ENCODE measurements around the gene CXCR2. TPM values are rescaled to one million over a fixed set of nuclear protein-coding genes. Genes with fewer than 3 reads are reported as not detected.
"Not testable (repeated sequence)": the region's sequence is repeated elsewhere in the genome, so short reads cannot be mapped to it uniquely, and the experiment has no call there.

CXCR2 gene
- polyA plus RNA-seq, 1 donor from 2014 or later: 0.40 TPM

DNA sequence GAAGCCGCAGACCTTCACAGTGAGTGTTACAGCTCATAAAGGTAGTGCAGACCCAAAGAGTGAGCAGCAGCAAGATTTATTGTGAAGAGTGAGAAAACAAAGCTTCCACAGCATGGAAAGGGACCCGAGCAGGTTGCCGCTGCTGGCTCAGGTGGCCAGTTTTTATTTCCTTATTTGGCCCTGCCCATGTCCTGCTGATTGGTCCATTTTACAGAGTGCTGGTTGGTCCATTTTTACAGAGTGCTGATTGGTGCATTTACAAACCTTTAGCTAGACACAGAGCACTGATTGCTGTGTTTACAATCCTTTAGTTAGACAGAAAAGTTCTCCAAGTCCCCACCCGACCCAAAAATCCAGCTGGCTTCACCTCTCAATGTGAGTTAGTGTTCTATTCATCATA, 4.0 kb upstream of the CXCR2 start:
- H3K4me3 Mint-ChIP-seq, H3K27me3 Mint-ChIP-seq, H3K36me3 Mint-ChIP-seq, H3K27ac Mint-ChIP-seq, H3K4me1 Mint-ChIP-seq: not testable (repeated sequence)
- H3K9me3 Mint-ChIP-seq: peaks cover 4 to 20% (median 10%) of the 10 kb centered on the region in 3 donors

DNA sequence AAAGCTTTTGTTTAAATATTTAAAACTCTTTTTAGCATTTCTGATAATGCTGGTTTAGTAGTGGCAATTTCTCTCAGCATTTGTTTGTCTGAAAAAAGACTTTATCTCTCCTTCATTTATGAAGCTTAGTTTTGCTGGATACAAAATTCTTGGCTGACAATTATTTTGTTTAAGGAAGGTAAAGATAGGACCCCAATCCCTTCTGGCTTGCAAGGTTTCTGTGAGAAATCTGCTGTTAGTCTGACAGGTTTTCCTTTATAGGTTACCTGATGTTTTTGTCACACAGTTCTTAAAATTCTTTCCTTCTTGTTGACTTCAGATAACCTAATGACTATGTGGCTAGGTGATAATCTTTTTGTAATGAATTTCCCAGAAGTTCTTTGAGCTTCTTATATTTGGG, 3.5 kb upstream of the CXCR2 start:
- H3K9me3 Mint-ChIP-seq: peaks cover 4 to 20% (median 10%) of the 10 kb centered on the region in 3 donors
- H3K4me3 Mint-ChIP-seq, H3K27me3 Mint-ChIP-seq, H3K4me1 Mint-ChIP-seq, H3K27ac Mint-ChIP-seq, H3K36me3 Mint-ChIP-seq: not testable (repeated sequence)

- no peak overlapping the region for H3K27ac Mint-ChIP-seq
- peaks cover 0 to 3% (median 0%) of the 10 kb centered on the region in 3 donors for H3K4me1 Mint-ChIP-seq
- peaks cover 11% of the 10 kb centered on the region for H3K27me3 Mint-ChIP-seq
- H3K9me3 Mint-ChIP-seq: peaks cover 4 to 15% (median 10%) of the 10 kb centered on the region in 3 donors
- peaks cover 1% of the 10 kb centered on the region for H3K36me3 Mint-ChIP-seq
- H3K4me3 Mint-ChIP-seq: peak overlapping the region in 1 of 4 donors; percentile 49
Measured at GRCh38 chr2:218123986-218124385, 1.8 kb upstream of the CXCR2 start.

- H3K27ac Mint-ChIP-seq: no peak overlapping the region
- H3K4me1 Mint-ChIP-seq: peaks cover 0 to 3% (median 0%) of the 10 kb centered on the region in 3 donors
- H3K4me3 Mint-ChIP-seq: no peak overlapping the region
- H3K27me3 Mint-ChIP-seq: peaks cover 18% of the 10 kb centered on the region
- peaks cover 4 to 15% (median 10%) of the 10 kb centered on the region in 3 donors for H3K9me3 Mint-ChIP-seq
- H3K36me3 Mint-ChIP-seq: peaks cover 1% of the 10 kb centered on the region
Measured at GRCh38 chr2:218125095-218125494, 733 bp upstream of the CXCR2 start.

- Mint-ChIP-seq H3K4me1 (peaks cover 0 to 3% (median 0%) of the 10 kb centered on the region in 3 donors), H3K9me3 (peaks cover 0 to 4% (median 0%) of the 10 kb centered on the region in 3 donors), H3K4me3 (no peak overlapping the region), H3K36me3 (peaks cover 3% of the 10 kb centered on the region), H3K27me3 (peaks cover 18% of the 10 kb centered on the region), H3K27ac (no peak overlapping the region)
Measured at GRCh38 chr2:218127929-218128455, 2.2 kb downstream of the CXCR2 start.

GRCh38 chr2:218128781-218129457, 3.1 kb downstream of the CXCR2 start:
- peak overlapping the region in 1 of 3 donors; percentile 78 for H3K27ac Mint-ChIP-seq
- H3K4me1 Mint-ChIP-seq: peaks cover 0 to 3% (median 0%) of the 10 kb centered on the region in 3 donors
- H3K27me3 Mint-ChIP-seq: peaks cover 18% of the 10 kb centered on the region
- H3K9me3 Mint-ChIP-seq: peaks cover 0 to 3% (median 0%) of the 10 kb centered on the region in 3 donors
- H3K36me3 Mint-ChIP-seq: peaks cover 3% of the 10 kb centered on the region
- H3K4me3 Mint-ChIP-seq: no peak overlapping the region

- Mint-ChIP-seq H3K27ac (no peak overlapping the region), H3K4me1 (peaks cover 0 to 3% (median 0%) of the 10 kb centered on the region in 3 donors), H3K27me3 (peaks cover 18% of the 10 kb centered on the region), H3K4me3 (no peak overlapping the region), H3K9me3 (peaks cover 0 to 3% (median 0%) of the 10 kb centered on the region in 3 donors), H3K36me3 (peaks cover 3% of the 10 kb centered on the region)
Measured at GRCh38 chr2:218129458-218130135, 3.8 kb downstream of the CXCR2 start.

DNA sequence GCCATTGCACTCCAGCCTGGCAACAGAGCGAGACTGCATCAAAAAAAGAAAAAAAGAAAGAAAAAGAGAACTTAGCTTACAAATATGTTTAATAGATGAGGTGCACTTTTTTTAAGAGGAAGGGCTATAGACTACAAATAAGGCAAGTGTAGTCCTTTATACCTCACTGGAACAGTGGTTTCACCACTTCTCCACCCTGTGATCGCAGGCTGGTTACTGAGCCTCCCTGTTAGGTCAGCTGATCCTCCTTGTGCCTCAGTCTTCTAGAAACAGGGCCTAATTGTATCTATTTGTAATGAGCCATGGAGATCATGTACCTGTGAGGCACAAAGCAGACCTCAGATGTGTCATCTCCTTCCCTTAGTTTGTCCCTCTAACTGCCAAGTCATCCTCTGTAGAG, 4.5 kb downstream of the CXCR2 start:
- H3K27me3 Mint-ChIP-seq: peaks cover 15% of the 10 kb centered on the region
- H3K27ac Mint-ChIP-seq: no peak overlapping the region
- H3K4me3 Mint-ChIP-seq: no peak overlapping the region
- H3K9me3 Mint-ChIP-seq: peaks cover 0 to 3% (median 0%) of the 10 kb centered on the region in 3 donors
- peaks cover 3% of the 10 kb centered on the region for H3K36me3 Mint-ChIP-seq
- peaks cover 0 to 3% (median 0%) of the 10 kb centered on the region in 3 donors for H3K4me1 Mint-ChIP-seq

GRCh38 chr2:218130822-218131221, 5.0 kb downstream of the CXCR2 start:
- H3K4me3 Mint-ChIP-seq: peak overlapping the region in 1 of 4 donors; percentile 2
- no peak overlapping the region for H3K27ac Mint-ChIP-seq

DNA sequence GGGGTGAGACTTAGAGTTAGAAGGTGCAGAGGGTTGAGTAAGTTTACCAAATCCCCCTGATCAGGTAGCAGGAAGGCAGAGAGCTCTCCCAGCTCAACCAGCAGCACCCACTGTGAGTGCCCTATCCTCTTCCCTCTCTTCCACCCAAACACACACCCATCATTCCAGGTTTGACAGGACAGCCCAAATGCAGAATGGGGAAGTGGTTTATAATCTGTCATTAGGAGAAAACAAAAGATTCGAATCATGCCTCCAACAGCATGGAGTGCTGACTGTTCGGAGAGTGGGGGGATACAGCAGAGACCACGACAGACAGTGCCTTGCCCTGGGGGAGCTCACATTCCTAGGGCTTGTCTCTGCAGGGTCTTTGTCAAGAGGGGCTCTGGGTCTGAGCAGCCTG, 11.7 kb downstream of the CXCR2 start:
- Mint-ChIP-seq H3K36me3 (peaks cover 2% of the 10 kb centered on the region), H3K9me3 (no peaks in the 10 kb centered on the region), H3K4me3 (no peak overlapping the region), H3K4me1 (peaks cover 0 to 9% (median 0%) of the 10 kb centered on the region in 3 donors), H3K27ac (no peak overlapping the region), H3K27me3 (peaks cover 32% of the 10 kb centered on the region)

More at GRCh38 chr2:218130822-218131221, 5.0 kb downstream of the CXCR2 start:
- peaks cover 0 to 2% (median 0%) of the 10 kb centered on the region in 3 donors for H3K9me3 Mint-ChIP-seq
- H3K4me1 Mint-ChIP-seq: no peaks in the 10 kb centered on the region
- peaks cover 2% of the 10 kb centered on the region for H3K36me3 Mint-ChIP-seq
- peaks cover 16% of the 10 kb centered on the region for H3K27me3 Mint-ChIP-seq

GRCh38 chr2:218138047-218138446, 12.2 kb downstream of the CXCR2 start:
- no peaks in the 10 kb centered on the region for H3K36me3 Mint-ChIP-seq
- H3K9me3 Mint-ChIP-seq: no peaks in the 10 kb centered on the region
- no peak overlapping the region for H3K4me3 Mint-ChIP-seq
- peaks cover 32% of the 10 kb centered on the region for H3K27me3 Mint-ChIP-seq
- no peak overlapping the region for H3K27ac Mint-ChIP-seq
- H3K4me1 Mint-ChIP-seq: peaks cover 0 to 9% (median 0%) of the 10 kb centered on the region in 3 donors

DNA sequence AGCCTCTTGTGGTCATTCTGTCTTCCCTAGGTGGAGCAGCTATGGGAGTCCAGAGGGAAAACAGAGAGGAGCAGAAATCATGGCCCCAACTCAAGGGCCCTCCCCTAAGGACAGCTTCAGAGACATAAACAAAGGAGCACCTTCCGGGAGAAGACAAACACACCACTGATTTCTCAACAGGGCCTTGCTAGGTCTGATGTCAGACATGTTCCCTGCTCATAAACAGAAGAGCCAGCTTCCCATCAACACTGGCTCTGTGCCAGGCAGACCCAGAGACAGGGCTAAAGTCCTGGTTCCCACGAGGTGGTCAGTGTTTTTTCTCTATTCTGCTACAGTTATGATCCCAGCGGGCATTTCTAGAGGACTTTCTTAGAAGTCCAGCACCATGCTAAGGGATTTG, 19.3 kb downstream of the CXCR2 start:
- peaks cover 5 to 10% (median 5%) of the 10 kb centered on the region in 3 donors for H3K4me1 Mint-ChIP-seq
- H3K4me3 Mint-ChIP-seq: no peak overlapping the region
- H3K27ac Mint-ChIP-seq: no peak overlapping the region
- peaks cover 0 to 2% (median 0%) of the 10 kb centered on the region in 3 donors for H3K9me3 Mint-ChIP-seq
- peaks cover 12% of the 10 kb centered on the region for H3K27me3 Mint-ChIP-seq
- H3K36me3 Mint-ChIP-seq: no peaks in the 10 kb centered on the region

DNA sequence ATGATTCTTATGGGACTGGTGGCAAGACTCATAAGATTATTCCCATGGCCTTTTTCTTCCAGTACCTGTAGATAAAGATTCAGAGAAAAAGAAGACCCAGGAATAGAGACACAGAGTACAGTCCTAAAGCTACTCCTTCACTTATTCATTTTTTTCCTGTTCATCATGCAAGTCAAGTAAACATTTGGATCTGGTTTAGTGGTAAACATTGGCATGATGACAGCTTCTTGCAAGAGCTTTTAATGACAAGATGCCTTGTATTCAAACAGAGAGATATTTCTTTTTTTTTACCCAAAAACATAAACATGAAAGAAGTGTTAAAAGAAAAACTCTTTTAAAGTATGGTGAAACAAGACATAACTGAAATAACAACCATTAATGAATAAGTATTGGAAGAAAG, 20.2 kb downstream of the CXCR2 start:
- Mint-ChIP-seq H3K4me3 (no peak overlapping the region), H3K36me3 (no peaks in the 10 kb centered on the region), H3K4me1 (peaks cover 5 to 11% (median 5%) of the 10 kb centered on the region in 3 donors), H3K9me3 (peaks cover 0 to 2% (median 0%) of the 10 kb centered on the region in 3 donors), H3K27me3 (peaks cover 8% of the 10 kb centered on the region), H3K27ac (no peak overlapping the region)

GRCh38 chr2:218149098-218149497, 23.3 kb downstream of the CXCR2 start:
- Mint-ChIP-seq H3K36me3 (no peaks in the 10 kb centered on the region), H3K27ac (peak overlapping the region in 2 of 3 donors; percentile 39 to 45), H3K9me3 (no peaks in the 10 kb centered on the region), H3K4me3 (no peak overlapping the region), H3K4me1 (peaks cover 5 to 11% (median 5%) of the 10 kb centered on the region in 3 donors), H3K27me3 (peaks cover 8% of the 10 kb centered on the region)

DNA sequence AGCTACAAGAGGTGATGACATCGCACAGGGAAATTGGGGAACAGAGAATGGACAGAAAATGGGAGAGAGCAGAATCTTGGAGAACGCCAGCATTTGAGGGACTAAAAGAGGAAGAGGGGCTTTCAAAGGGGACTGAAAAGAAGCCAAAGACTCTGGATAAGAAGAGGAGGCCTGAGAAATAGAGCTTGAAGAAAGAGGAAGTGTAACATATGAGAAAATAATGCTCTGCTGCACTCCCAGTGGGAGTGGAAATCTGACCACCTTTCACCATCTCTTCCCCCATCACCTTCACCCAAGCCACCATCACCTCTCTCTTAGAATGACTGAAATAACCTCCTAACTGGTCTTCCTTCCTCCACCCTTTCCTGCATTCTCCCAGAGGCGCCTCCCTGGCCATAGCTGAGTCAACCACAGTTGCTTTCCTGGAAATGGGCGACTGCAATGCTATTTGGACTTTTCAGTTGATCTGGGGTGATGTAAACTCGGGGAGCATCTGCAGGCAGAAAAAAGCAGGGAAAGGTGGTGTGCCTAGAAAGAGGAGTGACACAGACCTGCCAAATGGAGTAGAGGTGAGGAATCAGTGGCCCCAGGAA, 24.1 kb downstream of the CXCR2 start:
- Mint-ChIP-seq H3K27ac (peak overlapping the region in 1 of 3 donors; percentile 29), H3K9me3 (no peaks in the 10 kb centered on the region), H3K27me3 (peaks cover 7% of the 10 kb centered on the region), H3K36me3 (no peaks in the 10 kb centered on the region), H3K4me3 (no peak overlapping the region), H3K4me1 (peaks cover 5 to 11% (median 5%) of the 10 kb centered on the region in 3 donors)

Measured in IgD-negative memory B cell (primary cell).